Activated B cell treated with CpG ODN at 0.5 μM for 24 hours (primary cell): ENCODE results near the gene SEC61A1. TPM values are rescaled to one million over a fixed set of nuclear protein-coding genes. Genes with fewer than 3 reads are reported as not detected.

Experiments used
- ATAC-seq: fragments of 200-7000 bp; cut with Tn5 transposase; one replicate; pipeline ENCODE4 v1.10.0; 2021; ENCODE audit warnings: low read depth, mild to moderate bottlenecking, moderate library complexity
- CTCF ChIA-PET: fragments of 350-600 bp; sonication (Branson Sonifier 250); formaldehyde crosslinking; loops from one replicate; lab custom pipeline; 2021; ENCODE audit warnings: antibody characterized with exemption; lab: Charles Lee
- POLR2A ChIA-PET: fragments of 350-600 bp; sonication (Branson Sonifier 250); formaldehyde crosslinking; loops from one replicate; lab custom pipeline; 2021; ENCODE audit warnings: antibody characterized with exemption; lab: Charles Lee
- DNase-seq: peaks from one replicate; pipeline ENCODE4 v3.0.0; 2022
- H3K27ac Mint-ChIP-seq: one replicate; pipeline ENCODE4 v1.8.0; 2020; ENCODE audit warnings: mixed read lengths
- H3K27me3 Mint-ChIP-seq: one replicate; pipeline ENCODE4 v1.8.0; 2021; ENCODE audit warnings: mixed read lengths
- H3K36me3 Mint-ChIP-seq: one replicate; pipeline ENCODE4 v1.8.0; 2021; ENCODE audit warnings: low read depth, mixed read lengths
- H3K4me1 Mint-ChIP-seq: one replicate; pipeline ENCODE4 v1.8.0; 2021; ENCODE audit warnings: mixed read lengths
- H3K4me3 Mint-ChIP-seq: one replicate; pipeline ENCODE4 v1.8.0; 2020; ENCODE audit warnings: mild to moderate bottlenecking, mixed read lengths
- H3K9me3 Mint-ChIP-seq: one replicate; pipeline ENCODE4 v1.8.0; 2020; ENCODE audit warnings: mixed read lengths
- intact Hi-C: fragments of 100-400 bp; cut with micrococcal nuclease; formaldehyde crosslinking; loops from one replicate; pipeline ENCODE4 v1.15.1; 2024
- total RNA-seq: library from RNA; stranded (reverse); gene quantifications from 2 replicates; pipeline ENCODE4 v1.2.3, GENCODE V29; 2022
- TF ChIP-seq, protein P1 (sequence below): fragments of 200-600 bp; IDR thresholded peaks from one replicate; pipeline ENCODE4 v1.8.0; 2022; ENCODE audit warnings: antibody characterized with exemption, mild to moderate bottlenecking

The SEC61A1 gene
- 83.2 and 84.0 TPM in 2 replicates for total RNA-seq

DNA sequence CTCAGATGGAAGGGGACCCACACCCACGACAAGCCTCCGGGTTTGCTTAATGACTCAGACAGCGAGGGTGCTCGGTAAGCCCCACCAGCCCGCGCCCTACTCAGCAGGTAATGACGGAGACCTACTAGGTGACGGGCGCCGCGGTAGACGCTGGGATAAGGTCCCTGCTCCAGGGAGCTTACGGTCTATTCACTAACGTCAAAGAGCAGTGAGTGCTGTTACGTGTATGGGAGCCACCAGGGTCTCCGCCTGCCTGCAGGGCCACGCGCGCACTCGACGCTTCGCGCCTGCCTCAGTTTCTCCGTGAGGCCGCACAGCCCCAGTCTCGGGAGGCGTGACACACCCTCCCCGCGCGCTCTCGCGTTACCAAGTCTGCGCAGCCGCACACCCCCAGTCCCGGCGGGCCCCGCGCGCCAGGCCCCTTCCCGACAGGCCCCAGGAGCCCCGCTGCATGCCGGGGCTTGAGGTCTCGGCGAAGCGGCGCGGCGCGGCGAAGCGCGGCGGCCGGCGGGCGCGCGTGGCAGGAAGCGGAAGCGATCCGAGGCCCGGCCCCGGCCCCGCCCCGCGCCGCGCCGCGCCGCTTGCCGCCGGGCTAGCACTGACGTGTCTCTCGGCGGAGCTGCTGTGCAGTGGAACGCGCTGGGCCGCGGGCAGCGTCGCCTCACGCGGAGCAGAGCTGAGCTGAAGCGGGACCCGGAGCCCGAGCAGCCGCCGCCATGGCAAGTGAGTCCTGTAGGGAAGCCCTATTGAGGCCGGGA is at the start of gene SEC61A1:
TSS of gene SEC61A1 (plus strand) at position 601 of the 758 bp plus-strand sequence. CDS start at position 717, 116 bp downstream.
- POLR2A ChIA-PET = interaction anchor here (0.6 to 3.3 kb wide), 6 partner anchors 68 to 1821 kb away, joined by 3 to 17 read pairs (median 4); partner anchors contain the start of genes EEFSEC, MCM2 and RUVBL1
- intact Hi-C loops = loop anchor here (1.0 to 10.0 kb wide), 17 partner anchors 23 to 1577 kb away; partner anchors contain the start of genes ABTB1, CHCHD6, EEFSEC and HMCES

DNA sequence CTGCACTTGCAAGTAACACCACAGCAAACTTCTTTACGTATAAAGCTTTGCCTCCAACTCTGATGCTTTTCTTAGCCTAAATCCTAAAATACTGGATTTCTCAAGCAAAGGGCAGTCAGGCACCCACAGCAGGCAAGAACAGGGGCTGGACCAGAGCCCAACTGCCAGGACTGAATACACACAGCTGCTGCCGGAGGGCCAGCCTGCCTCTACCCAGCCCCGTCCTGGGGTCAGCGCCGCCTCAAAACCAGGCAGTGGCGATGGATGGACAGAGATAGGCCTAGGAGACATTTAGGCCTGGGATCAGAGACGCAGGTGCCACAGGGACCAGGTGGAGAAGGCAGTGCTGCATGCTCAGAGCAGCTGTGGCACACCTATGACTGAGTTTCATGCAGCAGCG is 47.6 kb upstream of the SEC61A1 start:
- no peaks in the 10 kb centered on the region for H3K36me3 Mint-ChIP-seq
- H3K27ac Mint-ChIP-seq = no peak overlapping the region
- POLR2A ChIA-PET = no interaction called here
- H3K27me3 Mint-ChIP-seq = peaks cover 11% of the 10 kb centered on the region
- TF ChIP-seq, protein P1, sequence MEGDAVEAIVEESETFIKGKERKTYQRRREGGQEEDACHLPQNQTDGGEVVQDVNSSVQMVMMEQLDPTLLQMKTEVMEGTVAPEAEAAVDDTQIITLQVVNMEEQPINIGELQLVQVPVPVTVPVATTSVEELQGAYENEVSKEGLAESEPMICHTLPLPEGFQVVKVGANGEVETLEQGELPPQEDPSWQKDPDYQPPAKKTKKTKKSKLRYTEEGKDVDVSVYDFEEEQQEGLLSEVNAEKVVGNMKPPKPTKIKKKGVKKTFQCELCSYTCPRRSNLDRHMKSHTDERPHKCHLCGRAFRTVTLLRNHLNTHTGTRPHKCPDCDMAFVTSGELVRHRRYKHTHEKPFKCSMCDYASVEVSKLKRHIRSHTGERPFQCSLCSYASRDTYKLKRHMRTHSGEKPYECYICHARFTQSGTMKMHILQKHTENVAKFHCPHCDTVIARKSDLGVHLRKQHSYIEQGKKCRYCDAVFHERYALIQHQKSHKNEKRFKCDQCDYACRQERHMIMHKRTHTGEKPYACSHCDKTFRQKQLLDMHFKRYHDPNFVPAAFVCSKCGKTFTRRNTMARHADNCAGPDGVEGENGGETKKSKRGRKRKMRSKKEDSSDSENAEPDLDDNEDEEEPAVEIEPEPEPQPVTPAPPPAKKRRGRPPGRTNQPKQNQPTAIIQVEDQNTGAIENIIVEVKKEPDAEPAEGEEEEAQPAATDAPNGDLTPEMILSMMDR = no peak
- intact Hi-C loops = no loop called here
- H3K9me3 Mint-ChIP-seq = no peaks in the 10 kb centered on the region
- DNase-seq = no peak
- no peaks in the 10 kb centered on the region for H3K4me1 Mint-ChIP-seq
- no peak overlapping the region for H3K4me3 Mint-ChIP-seq
- ATAC-seq = no peak
- CTCF ChIA-PET = no interaction called here

More for the DNA sequence above, at the start of gene SEC61A1:
- H3K4me1 Mint-ChIP-seq = peaks cover 41% of the 10 kb centered on the region
- H3K27me3 Mint-ChIP-seq = no peaks in the 10 kb centered on the region
- peak within 1 kb of the TSS; percentile 95 for H3K27ac Mint-ChIP-seq
- H3K4me3 Mint-ChIP-seq = peak within 1 kb of the TSS; percentile 96
- TF ChIP-seq, protein P1 = no peak
- DNase-seq (peak; percentile 97), ATAC-seq (peak; percentile 95)
- H3K9me3 Mint-ChIP-seq = no peaks in the 10 kb centered on the region
- H3K36me3 Mint-ChIP-seq = peaks cover 40% of the 10 kb centered on the region
- CTCF ChIA-PET = interaction anchor here (0.5 kb wide), 1 partner anchor 763 kb away, joined by 3 read pairs; no protein-coding TSS in a partner anchor

DNA sequence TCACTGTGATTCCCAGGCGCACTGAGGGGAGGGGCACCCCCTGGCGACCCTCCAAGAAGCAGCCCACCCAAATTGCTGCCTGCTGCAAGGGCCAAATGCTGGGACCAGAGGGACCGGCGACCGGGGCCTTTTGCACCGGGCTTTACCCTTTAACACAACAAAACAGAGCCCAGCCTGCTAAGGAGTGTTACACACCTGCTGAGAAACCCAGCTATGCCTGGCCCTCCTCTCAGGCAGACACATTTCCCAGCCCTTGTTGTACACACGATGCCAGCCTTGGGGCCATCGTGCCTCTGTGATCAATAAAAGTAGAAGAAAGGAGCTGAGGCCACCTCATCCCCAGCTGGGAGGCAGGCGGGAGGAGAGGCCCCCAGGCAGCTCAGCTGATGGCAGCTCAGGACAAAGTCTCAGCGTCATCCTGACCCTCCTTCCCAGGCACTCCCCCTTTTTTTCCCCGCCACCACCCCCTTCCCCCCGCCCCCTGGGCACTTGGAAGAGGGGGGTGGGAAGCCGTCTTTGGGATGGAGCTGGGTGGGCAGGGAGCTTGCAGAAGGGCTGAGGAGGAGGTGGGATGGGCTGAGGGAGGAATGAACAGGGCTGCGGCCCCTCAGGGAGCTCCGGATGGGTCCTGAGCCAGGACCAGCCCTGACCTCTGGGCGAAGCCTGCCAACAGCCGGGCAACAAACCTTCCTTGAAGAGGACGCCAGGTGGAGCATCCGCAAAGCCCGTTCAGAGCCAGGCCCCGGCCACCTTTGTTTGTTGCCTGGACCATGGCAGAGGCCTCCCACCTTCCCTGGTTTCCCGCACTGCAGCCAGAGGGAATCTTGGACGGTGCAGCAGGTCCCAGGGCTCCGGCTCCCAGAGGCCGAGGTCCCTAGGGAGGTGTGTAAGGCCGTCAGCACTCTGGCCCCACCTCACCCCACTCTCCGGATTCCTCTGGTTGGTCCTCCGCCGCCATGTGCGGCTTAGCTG is 45.9 kb upstream of the SEC61A1 start:
- POLR2A ChIA-PET = no interaction called here
- intact Hi-C loops = no loop called here
- CTCF ChIA-PET = no interaction called here
- H3K27ac Mint-ChIP-seq = no peak overlapping the region
- peaks cover 2% of the 10 kb centered on the region for H3K4me1 Mint-ChIP-seq
- H3K27me3 Mint-ChIP-seq = peaks cover 16% of the 10 kb centered on the region
- TF ChIP-seq, protein P1 = no peak
- no peak overlapping the region for H3K4me3 Mint-ChIP-seq
- DNase-seq (no peak), ATAC-seq (no peak)
- H3K9me3 Mint-ChIP-seq = no peaks in the 10 kb centered on the region
- H3K36me3 Mint-ChIP-seq = no peaks in the 10 kb centered on the region

DNA sequence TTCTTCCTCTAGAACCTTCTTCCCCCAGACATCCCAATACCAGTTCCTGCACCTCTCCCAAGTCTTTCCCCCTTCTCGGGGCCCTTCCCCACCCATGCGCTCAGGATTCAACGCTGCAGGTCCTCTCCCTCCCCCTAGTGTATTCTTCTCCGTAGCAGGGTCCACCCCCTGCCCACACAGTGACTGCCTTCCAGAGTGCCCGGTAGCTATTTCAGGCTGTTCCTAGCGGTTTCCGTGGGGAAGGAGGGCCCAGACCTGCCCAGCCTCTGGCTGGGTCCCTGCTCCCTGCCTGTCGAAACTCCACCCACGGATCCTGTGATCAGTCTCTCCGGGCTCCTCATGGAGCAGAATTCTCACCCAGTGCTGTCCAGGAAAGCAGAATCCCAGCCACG is 45.2 kb upstream of the SEC61A1 start:
- Mint-ChIP-seq H3K4me1 (peaks cover 2% of the 10 kb centered on the region), H3K27ac (no peak overlapping the region), H3K27me3 (peaks cover 19% of the 10 kb centered on the region), H3K36me3 (no peaks in the 10 kb centered on the region), H3K9me3 (no peaks in the 10 kb centered on the region), H3K4me3 (no peak overlapping the region)
- POLR2A ChIA-PET = no interaction called here
- DNase-seq = no peak
- TF ChIP-seq, protein P1 = no peak
- CTCF ChIA-PET = no interaction called here
- no peak for ATAC-seq
- intact Hi-C loops = no loop called here
